ENCODE measurements around the gene MINPP1.

The MINPP1 gene

DNA sequence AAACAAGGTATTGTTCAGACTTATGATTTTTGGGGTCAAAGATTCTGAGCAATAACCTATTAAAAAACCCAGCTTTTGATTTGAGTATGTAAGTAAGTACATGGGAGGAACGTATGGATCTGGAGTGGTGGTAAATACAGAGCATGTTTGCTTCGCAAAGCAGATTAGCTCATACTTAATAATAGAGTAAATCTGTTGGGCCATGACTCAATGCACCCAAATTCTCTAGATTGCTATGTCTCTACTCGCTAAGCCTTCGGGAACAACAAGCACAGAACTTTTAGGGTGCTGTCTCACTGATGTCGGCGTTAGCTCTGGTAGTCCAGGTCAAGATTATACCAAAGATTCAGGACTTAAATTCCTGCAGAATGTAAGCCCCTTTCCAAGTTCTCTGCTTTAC, 807 bp upstream of the MINPP1 start:
- H3K4me3 ChIP-seq (ENCODE audit: low read length) = peak overlapping the region; percentile 99
- H3K27ac ChIP-seq (ENCODE audit: low read depth, low read length) = peak overlapping the region; percentile 84
- H3K4me1 ChIP-seq (ENCODE audit: control insufficient read depth, insufficient read depth, low read length) = peaks cover 13% of the 10 kb centered on the region
- H3K27me3 ChIP-seq (ENCODE audit: control insufficient read depth, insufficient read depth, low read length) = no peaks in the 10 kb centered on the region
- peak overlapping the region; percentile 3 for H3K9ac ChIP-seq (ENCODE audit: low read length)
- peaks cover 3% of the 10 kb centered on the region for H3K36me3 ChIP-seq (ENCODE audit: control insufficient read depth, insufficient read depth, low read length)

DNA sequence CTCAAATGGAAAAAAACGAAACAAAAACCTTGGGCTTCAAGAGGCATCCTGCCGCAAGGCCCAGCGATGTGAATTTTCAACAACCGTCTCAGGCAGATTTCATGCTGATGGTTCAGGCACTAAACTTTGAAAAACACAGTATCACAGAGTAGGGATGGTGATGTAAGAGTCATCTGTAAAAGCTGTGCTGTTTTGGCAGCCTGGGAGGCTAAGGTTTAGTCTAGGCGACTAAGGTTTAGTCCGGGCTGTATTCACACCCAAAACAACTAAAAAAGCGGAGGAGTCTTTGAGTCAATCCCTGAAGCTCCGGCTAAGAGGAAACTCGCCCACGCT, 420 bp upstream of the MINPP1 start:
- Histone ChIP-seq H3K27ac (ENCODE audit: low read depth, low read length) (peak overlapping the region; percentile 84), H3K4me3 (ENCODE audit: low read length) (peak overlapping the region; percentile 99), H3K36me3 (ENCODE audit: control insufficient read depth, insufficient read depth, low read length) (peaks cover 4% of the 10 kb centered on the region), H3K4me1 (ENCODE audit: control insufficient read depth, insufficient read depth, low read length) (peaks cover 13% of the 10 kb centered on the region), H3K9ac (ENCODE audit: low read length) (peak overlapping the region; percentile 3), H3K27me3 (ENCODE audit: control insufficient read depth, insufficient read depth, low read length) (no peaks in the 10 kb centered on the region)

DNA sequence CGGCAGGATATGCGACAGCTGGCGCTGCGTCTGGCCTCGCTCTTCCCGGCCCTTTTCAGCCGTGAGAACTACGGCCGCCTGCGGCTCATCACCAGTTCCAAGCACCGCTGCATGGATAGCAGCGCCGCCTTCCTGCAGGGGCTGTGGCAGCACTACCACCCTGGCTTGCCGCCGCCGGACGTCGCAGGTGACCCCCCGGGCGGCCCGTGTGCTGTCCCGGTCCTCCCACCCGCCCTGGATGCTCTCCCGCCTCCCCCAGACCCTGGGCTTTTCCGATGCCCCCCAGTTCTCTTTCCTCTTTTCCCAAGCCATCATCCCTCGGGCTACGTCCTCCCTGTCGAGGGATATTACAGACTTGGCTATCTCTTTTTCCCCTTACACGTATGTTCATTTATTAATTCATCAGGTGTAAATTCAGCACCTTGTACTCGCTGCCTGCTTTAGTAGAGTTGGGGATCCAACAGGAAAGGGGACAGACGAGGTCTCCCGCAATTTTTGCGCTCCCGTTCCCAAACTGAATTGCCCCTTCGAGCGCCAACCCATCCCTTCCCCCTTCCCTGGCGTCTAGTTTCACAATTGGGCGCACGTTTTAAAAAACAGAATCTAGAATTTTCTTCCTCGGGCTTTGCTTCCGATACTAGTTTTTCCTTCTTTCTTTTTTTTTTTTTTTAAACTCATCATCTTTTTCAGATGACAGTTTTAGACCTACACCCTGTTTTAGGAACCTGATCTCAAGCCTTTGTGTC, 846 bp downstream of the MINPP1 start:
- peaks cover 13% of the 10 kb centered on the region for H3K4me1 ChIP-seq (ENCODE audit: control insufficient read depth, insufficient read depth, low read length)
- H3K4me3 ChIP-seq (ENCODE audit: low read length) = peak overlapping the region; percentile 99
- peak overlapping the region; percentile 29 for H3K9ac ChIP-seq (ENCODE audit: low read length)
- H3K27me3 ChIP-seq (ENCODE audit: control insufficient read depth, insufficient read depth, low read length) = no peaks in the 10 kb centered on the region
- peaks cover 4% of the 10 kb centered on the region for H3K36me3 ChIP-seq (ENCODE audit: control insufficient read depth, insufficient read depth, low read length)
- H3K27ac ChIP-seq (ENCODE audit: low read depth, low read length) = peak overlapping the region; percentile 84

DNA sequence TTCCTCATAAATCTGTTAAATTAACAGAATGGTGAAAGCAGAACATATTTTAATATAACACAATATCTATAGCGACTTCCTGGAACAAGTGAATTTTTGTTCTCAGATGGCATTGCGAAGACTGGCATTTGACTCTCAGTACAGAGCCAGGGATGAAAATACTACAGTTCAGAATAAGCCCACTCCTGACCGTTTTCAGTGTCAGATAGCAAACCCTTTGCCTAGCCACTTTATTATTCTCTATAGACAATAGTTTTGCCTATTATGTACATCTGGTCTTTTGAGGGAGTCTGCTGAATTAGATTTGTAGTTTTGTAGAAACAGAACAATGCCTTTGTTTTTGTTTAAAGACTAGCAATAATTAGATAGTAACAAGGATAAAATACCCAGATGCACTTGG, 2.3 kb downstream of the MINPP1 start:
- Histone ChIP-seq H3K4me3 (ENCODE audit: low read length) (no peak overlapping the region), H3K27ac (ENCODE audit: low read depth, low read length) (no peak overlapping the region), H3K27me3 (ENCODE audit: control insufficient read depth, insufficient read depth, low read length) (no peaks in the 10 kb centered on the region), H3K36me3 (ENCODE audit: control insufficient read depth, insufficient read depth, low read length) (peaks cover 4% of the 10 kb centered on the region), H3K4me1 (ENCODE audit: control insufficient read depth, insufficient read depth, low read length) (peaks cover 13% of the 10 kb centered on the region), H3K9ac (ENCODE audit: low read length) (no peak overlapping the region)

DNA sequence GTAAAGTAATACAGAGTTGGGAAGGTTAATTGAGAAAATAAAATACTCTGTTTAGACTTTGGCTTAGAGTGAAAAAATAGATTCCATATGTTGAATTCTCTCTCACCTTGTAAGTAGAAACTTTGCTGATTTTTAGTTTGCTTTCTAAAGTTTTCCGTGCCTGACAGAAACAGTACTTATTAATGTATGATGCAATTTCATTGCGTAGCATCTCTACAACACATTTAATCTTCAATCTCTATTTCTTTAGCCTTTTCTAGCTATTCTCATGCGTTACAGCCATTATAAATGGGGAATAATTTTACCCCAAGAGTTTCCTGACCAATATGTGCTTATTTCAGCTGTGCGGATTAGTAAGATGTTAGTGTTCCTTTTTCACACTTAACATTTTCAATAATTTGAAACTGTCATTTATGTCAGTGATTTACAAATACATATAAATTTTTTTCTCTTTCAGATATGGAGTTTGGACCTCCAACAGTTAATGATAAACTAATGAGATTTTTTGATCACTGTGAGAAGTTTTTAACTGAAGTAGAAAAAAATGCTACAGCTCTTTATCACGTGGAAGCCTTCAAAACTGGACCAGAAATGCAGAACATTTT, 3.3 kb downstream of the MINPP1 start:
- Histone ChIP-seq H3K27ac (ENCODE audit: low read depth, low read length) (no peak overlapping the region), H3K9ac (ENCODE audit: low read length) (no peak overlapping the region), H3K4me3 (ENCODE audit: low read length) (no peak overlapping the region), H3K4me1 (ENCODE audit: control insufficient read depth, insufficient read depth, low read length) (peaks cover 13% of the 10 kb centered on the region), H3K27me3 (ENCODE audit: control insufficient read depth, insufficient read depth, low read length) (no peaks in the 10 kb centered on the region), H3K36me3 (ENCODE audit: control insufficient read depth, insufficient read depth, low read length) (peaks cover 6% of the 10 kb centered on the region)

DNA sequence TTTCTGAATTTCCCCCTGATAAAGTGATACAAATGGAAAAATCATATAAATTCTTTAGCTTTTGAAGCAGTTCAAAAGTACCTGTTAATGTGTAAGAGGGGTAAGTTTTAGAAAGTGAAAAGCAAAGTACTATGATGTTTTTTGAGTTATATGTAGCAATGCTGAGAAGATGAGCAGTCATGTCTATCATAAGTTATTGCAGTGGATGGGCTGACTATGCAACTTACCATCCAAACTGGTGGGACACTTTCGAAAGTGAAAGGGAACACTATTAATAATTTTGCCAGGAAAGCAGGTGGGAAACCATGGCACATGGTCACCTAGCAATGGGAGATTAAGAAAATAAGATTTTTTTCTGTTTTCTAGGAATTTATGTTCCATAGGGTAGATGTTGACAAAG, 4.1 kb downstream of the MINPP1 start:
- Histone ChIP-seq H3K36me3 (ENCODE audit: control insufficient read depth, insufficient read depth, low read length) (peaks cover 6% of the 10 kb centered on the region), H3K27me3 (ENCODE audit: control insufficient read depth, insufficient read depth, low read length) (no peaks in the 10 kb centered on the region), H3K27ac (ENCODE audit: low read depth, low read length) (no peak overlapping the region), H3K9ac (ENCODE audit: low read length) (no peak overlapping the region), H3K4me3 (ENCODE audit: low read length) (no peak overlapping the region), H3K4me1 (ENCODE audit: control insufficient read depth, insufficient read depth, low read length) (peaks cover 13% of the 10 kb centered on the region)

DNA sequence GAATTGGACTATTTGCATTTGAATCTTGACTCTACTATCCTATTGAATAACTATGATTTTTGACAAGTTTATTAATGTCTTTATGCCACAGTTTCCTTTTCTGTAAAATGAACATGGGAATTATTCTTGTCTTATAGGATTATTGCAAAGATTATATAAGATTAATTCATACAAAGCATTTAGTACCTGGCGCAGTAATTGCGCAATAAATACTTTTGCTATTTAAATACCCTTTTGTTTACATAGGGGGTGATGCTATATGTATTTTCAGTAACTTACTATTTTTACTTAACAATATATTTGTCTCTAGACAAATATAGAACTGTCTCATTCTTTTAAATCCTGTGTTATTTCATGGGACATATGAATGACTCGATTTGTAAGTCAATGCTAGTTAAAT, 5.3 kb downstream of the MINPP1 start:
- H3K27ac ChIP-seq (ENCODE audit: low read depth, low read length) = no peak overlapping the region
- H3K36me3 ChIP-seq (ENCODE audit: control insufficient read depth, insufficient read depth, low read length) = peaks cover 5% of the 10 kb centered on the region
- H3K4me1 ChIP-seq (ENCODE audit: control insufficient read depth, insufficient read depth, low read length) = peaks cover 13% of the 10 kb centered on the region
- H3K27me3 ChIP-seq (ENCODE audit: control insufficient read depth, insufficient read depth, low read length) = no peaks in the 10 kb centered on the region
- H3K4me3 ChIP-seq (ENCODE audit: low read length) = no peak overlapping the region
- H3K9ac ChIP-seq (ENCODE audit: low read length) = no peak overlapping the region

DNA sequence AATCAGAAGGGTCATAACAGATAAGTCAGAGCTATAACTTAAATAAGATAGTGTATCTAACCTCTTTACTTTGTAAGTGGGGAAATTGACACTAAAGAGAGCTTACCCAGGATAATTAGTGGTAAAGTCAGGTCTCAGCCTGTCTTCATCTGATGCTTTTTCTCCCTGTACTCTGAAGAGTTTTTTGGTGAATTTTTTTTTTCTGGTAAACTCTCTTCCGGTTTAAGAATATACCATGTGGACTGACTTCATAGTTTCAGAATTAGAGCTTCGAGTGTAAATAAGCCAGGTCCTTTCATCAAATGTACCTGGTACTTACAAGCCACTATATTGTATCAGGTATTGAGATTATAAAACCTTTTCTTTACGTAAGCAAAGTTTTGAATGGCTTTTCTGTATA, 6.8 kb downstream of the MINPP1 start:
- peaks cover 4% of the 10 kb centered on the region for H3K36me3 ChIP-seq (ENCODE audit: control insufficient read depth, insufficient read depth, low read length)
- no peak overlapping the region for H3K27ac ChIP-seq (ENCODE audit: low read depth, low read length)
- no peak overlapping the region for H3K4me3 ChIP-seq (ENCODE audit: low read length)
- H3K4me1 ChIP-seq (ENCODE audit: control insufficient read depth, insufficient read depth, low read length) = peaks cover 6% of the 10 kb centered on the region
- H3K27me3 ChIP-seq (ENCODE audit: control insufficient read depth, insufficient read depth, low read length) = no peaks in the 10 kb centered on the region
- no peak overlapping the region for H3K9ac ChIP-seq (ENCODE audit: low read length)

DNA sequence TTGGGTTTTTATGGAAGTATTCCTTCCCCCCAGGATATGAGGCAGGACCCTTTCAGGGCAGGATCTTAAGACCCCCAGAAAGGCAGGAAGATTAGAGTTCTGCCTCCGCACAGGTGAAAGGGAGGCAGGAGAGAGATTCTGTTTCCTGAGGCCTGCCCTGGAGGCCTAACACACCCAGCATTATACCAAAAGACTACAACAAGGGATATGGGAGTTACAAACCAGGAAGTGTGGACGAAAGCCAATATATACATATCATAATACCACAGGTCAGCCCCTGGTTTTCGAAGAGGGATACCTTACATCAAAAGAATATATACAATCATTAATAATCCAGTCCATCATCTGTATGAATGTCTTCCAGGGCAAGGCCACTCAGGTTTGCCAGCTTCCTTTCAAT, 14.2 kb downstream of the MINPP1 start:
- no peak overlapping the region for H3K27ac ChIP-seq (ENCODE audit: low read depth, low read length)
- H3K4me1 ChIP-seq (ENCODE audit: control insufficient read depth, insufficient read depth, low read length) = no peaks in the 10 kb centered on the region
- no peaks in the 10 kb centered on the region for H3K27me3 ChIP-seq (ENCODE audit: control insufficient read depth, insufficient read depth, low read length)
- H3K4me3 ChIP-seq (ENCODE audit: low read length) = no peak overlapping the region
- peaks cover 6% of the 10 kb centered on the region for H3K36me3 ChIP-seq (ENCODE audit: control insufficient read depth, insufficient read depth, low read length)
- H3K9ac ChIP-seq (ENCODE audit: low read length) = no peak overlapping the region

DNA sequence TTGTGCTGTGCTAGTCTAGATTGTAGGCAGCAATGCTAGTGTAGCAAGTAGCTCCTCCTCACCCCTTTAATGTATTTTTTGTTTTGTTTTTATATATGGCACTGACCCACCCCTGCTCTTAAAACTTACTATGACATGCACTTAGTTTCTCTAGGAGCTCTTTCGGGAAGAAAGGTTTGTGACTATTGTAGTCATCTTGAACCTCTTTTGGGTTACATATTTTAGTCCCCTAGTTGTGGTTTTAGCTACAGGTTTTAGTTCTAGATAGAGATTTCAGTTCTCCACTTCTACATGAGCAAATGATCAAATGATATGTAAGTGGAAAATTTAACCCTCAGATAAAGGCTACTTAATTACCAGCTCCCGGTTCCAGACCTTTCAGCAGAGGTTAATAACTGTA, 14.9 kb downstream of the MINPP1 start:
- H3K9ac ChIP-seq (ENCODE audit: low read length) = no peak overlapping the region
- no peaks in the 10 kb centered on the region for H3K4me1 ChIP-seq (ENCODE audit: control insufficient read depth, insufficient read depth, low read length)
- no peak overlapping the region for H3K27ac ChIP-seq (ENCODE audit: low read depth, low read length)
- no peak overlapping the region for H3K4me3 ChIP-seq (ENCODE audit: low read length)
- H3K36me3 ChIP-seq (ENCODE audit: control insufficient read depth, insufficient read depth, low read length) = peaks cover 6% of the 10 kb centered on the region
- H3K27me3 ChIP-seq (ENCODE audit: control insufficient read depth, insufficient read depth, low read length) = no peaks in the 10 kb centered on the region

DNA sequence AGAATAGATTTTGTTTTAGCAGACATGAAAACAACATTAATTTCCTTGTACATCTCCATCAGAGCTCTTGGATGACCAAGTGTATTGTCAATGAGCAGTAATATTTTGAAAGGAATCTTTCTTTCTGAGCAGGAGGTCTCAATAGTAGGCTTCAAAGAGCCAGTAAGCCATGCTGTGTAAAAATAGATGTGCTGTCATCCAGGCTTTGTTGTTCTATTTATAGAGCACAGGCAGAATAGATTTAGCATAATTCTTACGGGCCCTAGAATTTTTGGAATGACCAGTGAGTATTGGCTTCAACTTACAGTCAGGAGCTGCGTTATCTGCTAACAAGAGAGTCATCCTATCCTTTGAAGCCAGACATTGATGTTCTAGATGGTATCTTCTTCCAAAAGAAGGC, 19.0 kb downstream of the MINPP1 start:
- Histone ChIP-seq H3K36me3 (ENCODE audit: control insufficient read depth, insufficient read depth, low read length) (peaks cover 2% of the 10 kb centered on the region), H3K27me3 (ENCODE audit: control insufficient read depth, insufficient read depth, low read length) (no peaks in the 10 kb centered on the region), H3K27ac (ENCODE audit: low read depth, low read length) (no peak overlapping the region)

DNA sequence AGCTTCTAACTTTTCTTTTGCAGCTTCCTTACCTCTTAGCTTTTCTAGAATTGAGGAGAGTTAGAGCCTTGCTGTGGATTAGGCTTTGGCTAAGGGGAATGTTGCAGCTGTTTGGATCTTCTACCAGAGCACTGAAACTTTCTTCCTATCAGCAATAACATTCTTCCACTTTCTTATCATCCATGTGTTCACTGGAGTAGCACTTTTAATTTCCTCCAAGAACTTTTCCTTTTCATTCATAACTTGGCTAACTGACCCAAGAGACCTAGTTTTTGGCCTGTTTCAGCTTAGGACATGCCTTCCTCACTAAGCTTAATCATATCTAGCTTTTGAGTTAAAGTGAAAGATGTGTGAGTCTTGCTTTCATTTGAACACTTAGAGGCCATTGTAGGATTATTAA, 19.6 kb downstream of the MINPP1 start:
- H3K4me3 ChIP-seq (ENCODE audit: low read length) = no peak overlapping the region
- no peak overlapping the region for H3K9ac ChIP-seq (ENCODE audit: low read length)
- no peak overlapping the region for H3K27ac ChIP-seq (ENCODE audit: low read depth, low read length)
- H3K27me3 ChIP-seq (ENCODE audit: control insufficient read depth, insufficient read depth, low read length) = no peaks in the 10 kb centered on the region
- no peaks in the 10 kb centered on the region for H3K36me3 ChIP-seq (ENCODE audit: control insufficient read depth, insufficient read depth, low read length)
- H3K4me1 ChIP-seq (ENCODE audit: control insufficient read depth, insufficient read depth, low read length) = no peaks in the 10 kb centered on the region

More for the DNA sequence above, 19.0 kb downstream of the MINPP1 start:
- Histone ChIP-seq H3K4me1 (ENCODE audit: control insufficient read depth, insufficient read depth, low read length) (no peaks in the 10 kb centered on the region), H3K4me3 (ENCODE audit: low read length) (no peak overlapping the region), H3K9ac (ENCODE audit: low read length) (no peak overlapping the region)

Data from rectal smooth muscle tissue (tissue), 1 donor.